ENCODE data around the gene SGTA. TPM values are rescaled to one million over a fixed set of nuclear protein-coding genes. Genes with fewer than 3 reads are reported as not detected.

SGTA gene
- total RNA-seq, 1 experiment from 2014 or later = 109 TPM

GRCh38 chr19:2759362-2759761, 23.7 kb downstream of the SGTA start:
- no peak for DNase-seq (ENCODE audit: low read depth, low spot score)
- Histone ChIP-seq H3K4me1 (ENCODE audit: control insufficient read depth in 1 of 2, insufficient read depth in 2 of 2, low read length in 2 of 2) (no peaks in the 10 kb centered on the region), H3K36me3 (ENCODE audit: control insufficient read depth in 1 of 2, insufficient read depth in 2 of 2, low read length in 2 of 2) (peaks cover 22 to 56% of the 10 kb centered on the region in 2 experiments; a peak in 3 of 4 replicates), H3K9me2 (ENCODE audit: insufficient read depth) (no peaks in the 10 kb centered on the region), H4K20me1 (ENCODE audit: insufficient read depth) (no peaks in the 10 kb centered on the region), H3K9ac (ENCODE audit: low read length) (no peak overlapping the region), H3K4me3 (replicated peaks in 1 of 2; ENCODE audit: low read depth in 1 of 2, low read length in 2 of 2) (no peak overlapping the region), H3K27me3 (ENCODE audit: insufficient read depth, low read length) (no peaks in the 10 kb centered on the region), H3K27ac (ENCODE audit: low read depth, low read length) (no peak overlapping the region), H3K9me3 (ENCODE audit: control insufficient read depth in 1 of 2, insufficient read depth in 1 of 2, low read depth in 1 of 2, low read length in 2 of 2) (no peaks in the 10 kb centered on the region), H3K79me2 (ENCODE audit: insufficient read depth, low read length) (peaks cover 5% of the 10 kb centered on the region; the same call in 1 of the 2 replicates), H2AFZ (ENCODE audit: low read depth, low read length, poor library complexity, severe bottlenecking) (no peak overlapping the region), H3K4me2 (ENCODE audit: low read length) (no peak overlapping the region)
- ChIA-PET CTCF (no interaction called here), POLR2A (no interaction called here), RAD21 (ENCODE audit: low non-redundant PET in 1 of 2, low total read pairs in 2 of 2, uncharacterized antibody in 2 of 2, unreplicated experiment in 2 of 2) (no interaction called here)
- TF ChIP-seq EZH2phosphoT487 (IDR thresholded peaks at IDR 0.05; ENCODE audit: borderline replicate concordance) = no peak
- no peak for TF ChIP-seq FOSL1 (IDR thresholded peaks at IDR 0.05; ENCODE audit: low read depth)
- no peak for TF ChIP-seq EGR1 (IDR thresholded peaks at IDR 0.05; ENCODE audit: low read depth)
- intact Hi-C loops (cut with micrococcal nuclease) = no loop called here
- BruUV-seq (replicated peaks) = no TSS peak
- ATAC-seq = no peak

- CTCF ChIA-PET = no interaction called here
- intact Hi-C loops (cut with micrococcal nuclease) = no loop called here
- no peak for ATAC-seq
Measured at GRCh38 chr19:2758601-2759313, 24.3 kb downstream of the SGTA start.

More at GRCh38 chr19:2758601-2759313, 24.3 kb downstream of the SGTA start:
- RAD21 ChIA-PET (ENCODE audit: low non-redundant PET in 1 of 2, low total read pairs in 2 of 2, uncharacterized antibody in 2 of 2, unreplicated experiment in 2 of 2) = no interaction called here
- Histone ChIP-seq H3K79me2 (ENCODE audit: insufficient read depth, low read length) (peaks cover 1% of the 10 kb centered on the region; the same call in 1 of the 2 replicates), H3K9me3 (ENCODE audit: control insufficient read depth in 1 of 2, insufficient read depth in 1 of 2, low read depth in 1 of 2, low read length in 2 of 2) (no peaks in the 10 kb centered on the region), H4K20me1 (ENCODE audit: insufficient read depth) (no peaks in the 10 kb centered on the region), H3K9ac (ENCODE audit: low read length) (no peak overlapping the region), H3K4me2 (ENCODE audit: low read length) (no peak overlapping the region), H3K9me2 (ENCODE audit: insufficient read depth) (no peaks in the 10 kb centered on the region), H3K27ac (ENCODE audit: low read depth, low read length) (no peak overlapping the region), H2AFZ (ENCODE audit: low read depth, low read length, poor library complexity, severe bottlenecking) (no peak overlapping the region), H3K4me3 (replicated peaks in 1 of 2; ENCODE audit: low read depth in 1 of 2, low read length in 2 of 2) (no peak overlapping the region), H3K4me1 (ENCODE audit: control insufficient read depth in 1 of 2, insufficient read depth in 2 of 2, low read length in 2 of 2) (no peaks in the 10 kb centered on the region), H3K27me3 (ENCODE audit: insufficient read depth, low read length) (no peaks in the 10 kb centered on the region), H3K36me3 (ENCODE audit: control insufficient read depth in 1 of 2, insufficient read depth in 2 of 2, low read length in 2 of 2) (peaks cover 21 to 50% of the 10 kb centered on the region in 2 experiments; a peak in 3 of 4 replicates)
- no TSS peak for BruUV-seq (replicated peaks)
- POLR2A ChIA-PET = no interaction called here
- no peak for TF ChIP-seq SRF (IDR thresholded peaks at IDR 0.05; ENCODE audit: low read depth)
- no peak for TF ChIP-seq RAD21 (IDR thresholded peaks at IDR 0.05; ENCODE audit: low read depth)
- no peak for DNase-seq (ENCODE audit: low read depth, low spot score)

Data from HCT116 (cell line).